Stimulated activated CD8-positive, alpha-beta memory T cell treated with anti-CD3 and anti-CD28 coated beads, Interleukin-15, amount 100 ng/mL, for 4 hours (primary cell): ENCODE measurements around the gene LGMN.
"Not testable (repeated sequence)": the region's sequence is repeated elsewhere in the genome, so short reads cannot be mapped to it uniquely, and the experiment has no call there.

Source experiments
- DNase-seq, 2 donors: peaks; one replicate each; pipeline ENCODE4 v3.0.0-alpha.2; 2020; ENCODE audit warnings: low read depth in 2 of 2

LGMN gene

DNA sequence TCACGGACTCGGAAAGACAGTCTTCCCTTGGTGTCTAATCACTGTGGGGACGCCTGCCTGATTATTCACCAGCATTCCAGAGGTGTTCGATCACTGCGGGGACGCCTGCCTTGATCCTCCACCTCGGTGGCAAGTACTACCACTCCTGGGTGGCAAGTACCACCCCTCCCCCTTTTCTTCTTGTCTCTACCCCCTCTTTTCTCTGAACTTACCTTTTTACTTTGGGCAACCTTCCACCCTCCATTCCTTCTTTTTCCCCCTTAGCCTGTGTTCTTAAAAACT lies 12.0 kb upstream of the LGMN start:
- no peak for DNase-seq

DNA sequence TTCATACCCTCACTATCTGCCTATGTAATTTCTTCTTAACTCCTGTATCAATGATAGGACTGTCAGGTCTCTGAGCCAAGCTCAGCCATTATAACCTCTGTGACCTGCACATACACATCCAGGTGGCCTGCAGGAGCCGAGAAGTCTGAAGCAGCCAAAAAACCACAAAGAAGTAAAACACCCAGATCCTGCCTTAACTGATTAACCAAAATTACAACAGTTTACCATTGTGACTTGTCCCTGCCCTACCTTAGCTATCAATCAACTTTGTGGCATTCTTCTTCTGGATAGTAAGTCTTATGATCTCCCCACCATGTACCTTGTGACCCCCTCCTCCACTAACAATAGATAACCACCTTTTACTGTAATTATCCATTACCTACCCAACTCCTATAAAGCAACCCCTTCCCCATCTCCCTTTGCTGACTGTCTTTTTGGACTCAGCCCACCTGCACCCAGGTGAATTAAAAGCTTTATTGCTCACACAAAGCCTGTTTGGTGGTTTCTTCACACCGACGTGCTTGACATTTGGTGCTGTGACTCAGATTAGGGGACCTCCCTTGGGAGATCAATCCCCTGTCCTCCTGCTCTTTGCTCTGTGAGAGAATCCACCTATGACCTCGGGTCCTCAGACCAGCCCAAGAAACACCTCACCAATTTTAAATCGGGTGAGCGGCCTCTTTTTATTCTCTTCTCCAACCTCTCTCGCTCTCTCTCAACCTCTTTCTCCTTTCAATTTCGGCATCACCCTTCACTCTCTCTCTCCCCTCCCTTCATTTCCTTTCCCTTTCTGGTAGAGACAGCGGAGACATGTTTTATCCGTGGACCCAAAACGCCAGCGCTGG lies 11.5 kb upstream of the LGMN start:
- DNase-seq = no peak

DNA sequence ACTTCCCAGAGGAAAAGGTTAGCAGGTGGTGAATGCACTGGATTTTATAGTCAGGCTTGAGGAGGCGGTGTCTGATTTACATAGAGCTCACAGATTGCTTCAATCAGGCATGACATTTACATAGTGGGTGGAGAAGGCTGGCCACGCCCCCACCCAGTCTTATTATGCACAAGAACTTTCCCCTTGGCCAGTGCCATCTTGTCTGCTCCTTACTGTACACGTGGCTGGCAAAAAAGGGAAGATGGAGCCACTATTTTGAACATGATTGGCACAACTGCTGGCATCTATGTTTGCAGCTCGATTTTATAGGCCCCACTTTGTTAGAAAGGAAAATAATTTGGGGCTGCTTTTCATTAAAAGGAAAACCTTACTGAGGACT lies 10.9 kb upstream of the LGMN start:
- DNase-seq = no peak

DNA sequence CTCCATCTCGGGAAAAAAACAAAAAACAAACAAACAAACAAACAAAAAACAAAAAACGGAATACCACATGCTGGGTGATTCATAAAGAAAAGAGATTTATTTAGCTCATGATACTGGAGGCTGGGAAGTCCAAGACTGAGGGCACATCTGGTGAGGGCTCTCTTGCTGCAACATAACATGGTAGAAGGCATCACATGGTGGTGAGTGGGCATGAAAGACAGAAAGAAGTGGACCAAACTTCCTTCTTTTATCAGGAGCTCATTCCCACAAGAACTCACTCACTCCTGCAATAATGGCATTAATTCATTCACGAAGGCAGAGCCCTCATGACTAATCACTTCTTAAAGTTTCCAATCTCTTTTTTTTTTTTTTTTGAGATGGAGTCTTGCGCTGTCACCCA lies 8.0 kb upstream of the LGMN start:
- DNase-seq = no peak

DNA sequence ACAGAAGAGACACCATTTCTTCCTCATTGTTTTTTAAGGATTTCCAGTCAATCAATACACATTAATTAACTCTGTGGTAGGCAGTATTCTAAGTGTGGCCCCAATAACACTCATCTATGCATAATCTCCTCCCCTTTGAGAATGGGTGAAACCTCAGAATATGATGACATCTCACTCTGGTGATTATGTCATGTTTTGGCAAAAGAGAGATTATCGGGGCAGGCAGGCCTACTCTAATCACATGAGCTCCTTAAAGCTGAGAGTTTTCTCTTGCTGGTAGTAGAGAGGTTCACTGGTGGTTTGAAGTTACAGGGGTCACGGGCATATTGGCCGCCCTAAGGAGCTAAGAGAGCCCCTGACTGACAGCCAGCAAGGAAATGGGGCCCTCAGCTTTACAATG lies 7.1 kb upstream of the LGMN start:
- DNase-seq = no peak

DNA sequence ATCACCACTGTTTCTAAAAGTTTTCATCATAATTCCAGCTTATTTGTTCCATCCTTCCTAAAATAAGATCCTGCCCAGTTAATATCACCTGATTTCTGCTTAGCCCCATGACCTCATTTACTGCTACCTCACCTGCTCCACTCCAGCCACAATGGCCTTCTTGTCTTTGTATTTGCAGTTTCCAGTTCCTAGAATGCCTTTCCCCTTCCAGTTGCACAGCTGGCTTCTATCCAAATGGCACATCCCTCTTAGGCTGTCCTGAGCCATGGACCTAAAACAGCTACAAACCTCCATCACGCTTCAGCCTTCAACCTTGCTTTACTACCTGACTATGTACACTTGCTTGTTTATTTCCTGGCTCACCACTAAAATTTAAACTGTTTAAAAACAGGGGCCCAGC lies 6.5 kb upstream of the LGMN start:
- no peak for DNase-seq

DNA sequence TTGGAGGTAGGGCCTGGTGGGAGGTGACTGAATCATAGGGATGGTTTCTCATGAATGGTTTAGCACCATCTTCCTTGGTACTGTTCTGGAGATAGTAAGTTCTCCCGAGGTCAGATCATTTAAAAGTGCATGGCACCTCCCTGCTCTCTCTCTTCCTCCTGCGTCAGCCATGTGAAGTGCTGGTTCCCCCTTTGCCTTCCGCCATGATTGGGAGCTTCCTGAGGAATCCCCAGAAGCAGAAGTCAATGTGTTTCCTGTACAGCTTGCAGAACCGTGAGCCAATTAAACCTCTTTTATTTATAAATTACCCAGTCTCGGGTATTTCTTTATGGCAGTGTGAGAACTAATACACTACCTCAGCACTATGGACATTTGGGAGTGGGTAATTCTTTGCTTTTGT lies 4.8 kb upstream of the LGMN start:
- DNase-seq = no peak

DNA sequence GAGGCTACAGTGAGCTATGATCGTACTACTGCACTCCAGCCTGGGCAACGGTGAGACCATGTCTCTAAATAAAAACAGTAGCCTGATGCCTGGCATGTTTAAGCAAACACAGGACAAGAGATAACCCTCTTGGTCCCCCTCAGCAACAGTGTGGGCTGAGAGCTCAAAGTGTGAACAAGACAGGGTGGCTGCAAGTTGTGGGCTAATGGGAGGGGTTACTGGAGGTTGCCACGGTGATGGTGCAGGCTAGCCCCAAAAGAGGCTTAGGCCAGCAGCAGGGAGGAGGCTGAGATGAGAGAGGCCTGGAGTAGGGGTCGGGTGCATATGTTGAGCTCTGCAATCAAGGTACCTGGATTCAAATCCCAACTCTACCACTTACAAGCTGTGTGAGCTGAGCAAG lies 3.4 kb upstream of the LGMN start:
- DNase-seq = no peak

DNA sequence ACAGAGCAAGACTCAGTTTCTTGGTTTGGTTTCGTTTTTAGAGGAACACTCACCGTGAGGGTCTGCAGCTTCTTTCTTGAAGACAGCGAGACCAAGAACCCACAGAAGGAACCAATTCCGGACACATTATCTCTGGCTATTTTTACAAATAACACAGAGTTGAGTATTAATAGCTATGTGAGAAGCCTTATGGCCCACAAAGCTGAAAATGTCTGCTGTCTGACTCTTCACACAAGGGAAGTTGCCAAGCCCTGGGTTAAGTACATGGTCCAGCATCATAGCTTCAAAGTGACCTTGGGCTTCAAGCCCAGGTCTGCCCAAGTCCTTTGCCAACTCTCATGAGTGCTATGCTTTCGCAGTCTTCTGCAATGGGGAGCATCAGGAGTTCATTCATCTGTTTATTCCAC lies 2.6 kb upstream of the LGMN start:
- no peak for DNase-seq

DNA sequence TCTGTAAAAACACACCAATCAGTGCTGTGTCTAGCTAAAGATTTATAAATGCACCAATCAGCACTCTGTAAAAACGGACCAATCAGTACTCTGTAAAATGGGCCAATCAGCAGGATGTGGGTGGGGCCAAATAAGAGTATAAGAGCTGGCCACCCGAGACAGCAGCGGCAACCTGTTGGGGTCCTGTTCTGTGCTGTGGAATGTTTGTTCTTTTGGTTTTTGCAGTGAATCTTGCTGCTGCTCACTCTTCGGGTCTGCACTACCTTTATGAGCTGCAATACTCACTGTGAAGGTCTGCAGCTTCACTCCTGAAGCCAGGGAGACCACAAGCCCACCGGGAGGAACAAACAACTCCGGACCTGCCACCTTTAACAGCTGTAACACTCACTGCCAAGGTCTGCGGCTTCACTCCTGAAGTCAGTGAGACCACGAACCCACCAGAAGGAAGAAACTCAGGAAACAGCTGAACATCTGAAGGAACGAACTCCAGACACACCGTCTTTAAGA lies 1.8 kb upstream of the LGMN start:
- DNase-seq = not testable (repeated sequence)

DNA sequence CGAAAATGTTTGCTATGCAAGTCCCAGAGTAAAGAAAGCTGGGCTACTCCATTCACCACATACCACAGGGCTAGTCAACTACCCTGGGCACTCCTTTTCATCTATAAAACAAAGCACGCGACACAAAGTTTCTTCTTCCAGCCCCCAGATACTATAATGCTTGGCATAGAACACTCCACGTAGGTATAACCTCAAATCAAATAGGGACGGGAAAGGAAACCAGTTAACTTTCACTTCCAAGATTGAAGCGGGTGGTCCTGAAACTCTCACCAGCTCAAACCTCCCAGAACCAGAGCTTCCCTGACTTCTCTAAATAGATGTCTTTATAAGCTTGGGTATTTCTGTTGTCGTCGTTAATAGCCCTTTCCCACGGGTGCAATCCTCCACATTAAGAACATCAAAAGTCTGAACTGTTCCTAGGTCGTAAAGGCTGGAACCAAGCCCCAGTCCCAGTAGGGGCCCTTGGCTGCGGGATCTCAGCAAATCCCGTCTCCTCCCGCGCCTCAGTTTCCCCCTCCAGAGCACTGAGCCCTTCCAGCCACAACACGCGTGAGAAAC lies 647 bp downstream of the LGMN start:
- DNase-seq = no peak

DNA sequence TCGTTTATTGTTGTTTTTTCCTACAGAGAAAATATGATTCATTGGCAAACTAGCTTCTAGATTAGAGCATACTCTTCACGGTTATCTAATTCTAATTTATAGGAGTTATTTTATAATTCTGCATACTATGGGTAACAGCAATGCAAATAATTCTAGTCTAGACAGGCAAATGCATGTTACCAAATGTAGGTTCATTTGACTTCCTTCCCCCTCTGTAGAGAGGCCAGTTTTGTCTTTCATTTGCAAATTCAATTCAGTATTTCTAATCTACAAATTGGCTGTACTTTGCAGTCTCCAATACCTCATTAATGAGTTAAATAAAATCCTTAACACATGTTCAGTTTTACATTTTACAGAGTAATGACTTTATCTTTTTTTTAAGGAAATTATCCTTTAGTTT lies 4.2 kb downstream of the LGMN start:
- no peak for DNase-seq

DNA sequence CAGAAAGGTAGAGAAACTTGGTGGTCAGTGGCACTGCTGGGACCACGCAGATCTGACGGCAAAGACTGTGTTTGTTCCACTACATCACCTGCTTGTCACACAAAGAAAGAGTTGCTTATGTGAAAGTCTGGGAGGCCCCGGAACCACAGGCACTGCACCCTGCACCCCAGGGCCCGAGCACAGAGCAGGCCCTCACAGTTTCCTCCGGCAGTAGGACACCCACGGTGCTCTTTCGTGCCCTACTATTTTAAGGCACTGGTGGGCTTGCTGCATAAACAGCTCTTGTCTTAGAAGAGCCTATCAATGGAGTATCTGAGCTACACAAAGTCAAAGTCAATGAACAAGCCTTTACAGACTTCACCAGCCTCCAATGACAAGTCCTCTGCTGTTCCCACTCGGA lies 8.0 kb downstream of the LGMN start:
- DNase-seq = no peak

DNA sequence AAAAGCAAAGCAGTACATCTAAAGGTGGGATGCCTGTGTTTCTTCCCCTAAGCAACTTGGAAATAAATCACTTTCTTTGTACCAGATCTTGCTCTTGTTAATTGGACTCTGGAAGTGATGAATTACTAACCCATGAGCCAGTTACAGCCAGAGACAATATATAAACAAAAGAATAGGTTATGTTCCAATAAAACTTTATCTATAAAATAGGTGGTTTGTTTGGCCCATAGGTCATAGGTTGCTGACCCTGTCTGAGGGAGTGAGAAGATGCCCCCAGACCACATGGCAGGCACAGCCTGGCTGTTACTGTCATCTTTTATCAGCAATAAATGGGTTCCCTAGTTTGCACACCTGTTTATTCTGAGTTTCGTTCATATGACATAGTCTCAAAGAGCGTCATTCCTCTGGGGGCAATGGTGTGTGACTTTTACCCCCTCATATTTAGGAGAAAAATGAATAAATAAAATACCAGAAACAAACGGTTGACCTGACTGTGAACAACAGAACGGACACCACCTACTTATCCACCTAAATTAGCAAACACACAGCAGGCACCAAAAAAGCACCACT lies 10.7 kb downstream of the LGMN start:
- DNase-seq = no peak

DNA sequence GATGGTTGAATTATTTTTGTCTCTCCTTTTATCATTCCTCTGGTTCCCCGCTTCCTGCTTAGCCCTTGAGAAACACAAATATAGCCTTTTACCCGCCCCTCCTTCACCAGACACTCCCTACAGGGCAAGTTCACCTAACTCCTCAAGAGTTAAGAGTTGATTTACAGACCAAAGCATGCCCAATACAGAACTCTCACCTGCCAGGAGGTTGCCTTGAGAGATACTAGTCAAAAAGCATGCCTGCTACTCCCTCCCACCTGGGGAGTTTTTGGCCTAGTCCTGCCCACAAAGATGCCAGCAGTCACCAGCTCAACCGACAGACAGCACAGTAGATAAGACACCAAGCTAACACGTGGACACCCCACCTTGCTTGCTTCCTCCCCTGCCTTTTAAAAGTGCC lies 11.2 kb downstream of the LGMN start:
- no peak for DNase-seq

DNA sequence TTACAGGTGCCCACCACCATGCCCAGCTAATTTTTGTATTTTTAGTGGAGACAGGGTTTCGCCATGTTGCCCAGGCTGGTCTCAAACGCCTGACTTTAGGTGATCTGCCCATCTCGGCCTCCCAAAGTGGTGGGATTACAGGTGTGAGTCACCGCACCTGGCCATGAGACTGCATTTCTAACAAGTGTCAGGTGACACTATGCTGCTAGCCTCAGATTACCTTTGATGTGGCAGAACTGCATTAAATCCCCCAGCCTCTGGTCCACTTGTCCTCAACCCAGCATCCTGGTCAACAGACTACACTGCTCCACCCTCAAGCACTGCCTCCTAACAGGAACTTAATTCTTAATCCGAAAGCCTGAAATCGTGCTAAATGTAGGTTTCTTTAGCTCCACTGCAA lies 13.1 kb downstream of the LGMN start:
- DNase-seq = no peak

DNA sequence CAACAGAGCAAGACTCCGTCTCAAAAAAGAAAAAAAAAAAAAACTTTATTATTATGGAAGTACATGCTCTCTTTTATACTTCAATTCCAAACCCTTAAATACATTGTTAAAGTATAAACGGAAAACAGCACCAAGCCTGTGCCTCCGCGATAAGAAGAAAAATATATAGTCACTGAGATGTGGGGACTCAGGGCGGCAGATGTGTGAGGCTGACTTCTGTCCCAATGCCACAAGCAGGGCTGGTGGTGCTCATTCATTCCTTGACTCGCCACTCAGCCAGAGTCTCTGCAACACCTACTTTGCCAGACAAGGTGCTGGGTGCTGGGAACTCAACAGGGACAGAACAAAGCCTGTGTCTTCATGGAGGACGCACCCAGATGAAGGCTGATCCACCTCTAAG lies 13.8 kb downstream of the LGMN start:
- no peak for DNase-seq

DNA sequence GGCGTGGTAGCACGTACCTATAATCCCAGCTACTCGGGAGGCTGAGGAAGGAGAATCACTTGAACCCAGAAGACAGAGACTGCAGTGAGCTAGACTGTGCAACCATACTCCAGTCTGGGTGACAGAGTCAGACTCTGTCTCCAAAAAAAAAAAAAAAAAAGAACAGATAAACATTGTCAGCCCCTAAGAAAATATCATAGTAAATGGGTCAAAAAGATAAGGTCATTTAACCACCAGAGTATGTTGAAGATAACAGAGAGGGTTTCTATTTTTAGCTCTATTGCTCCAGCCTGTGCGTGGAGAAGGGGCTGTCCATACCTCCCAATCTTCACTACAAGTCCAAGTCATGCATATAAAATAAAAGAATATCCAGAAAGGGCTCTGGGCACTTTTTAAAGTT lies 15.4 kb downstream of the LGMN start:
- DNase-seq = no peak

DNA sequence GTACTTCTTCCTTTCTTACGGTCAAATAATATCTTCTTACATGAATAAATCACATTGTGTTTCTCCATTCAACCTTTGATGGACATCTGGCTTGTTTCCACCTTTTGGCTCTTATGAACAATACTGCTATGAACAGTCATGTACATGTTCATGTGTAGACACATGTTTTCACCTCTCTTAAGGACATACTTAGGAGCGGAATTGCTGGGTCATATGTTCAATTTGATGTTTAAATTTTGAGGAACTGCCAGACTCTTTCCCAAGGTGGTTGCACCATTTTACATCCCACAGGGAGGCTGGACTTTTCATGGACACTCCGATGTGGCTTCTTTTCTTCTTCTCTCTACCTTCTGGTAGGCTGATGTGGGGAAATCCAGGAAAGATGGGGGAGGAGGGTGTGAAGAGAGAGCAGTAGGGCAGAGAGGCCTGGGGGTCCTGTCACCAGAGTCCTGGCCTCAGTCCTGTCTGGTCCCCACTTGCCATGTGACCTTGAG lies 16.8 kb downstream of the LGMN start:
- DNase-seq = no peak

DNA sequence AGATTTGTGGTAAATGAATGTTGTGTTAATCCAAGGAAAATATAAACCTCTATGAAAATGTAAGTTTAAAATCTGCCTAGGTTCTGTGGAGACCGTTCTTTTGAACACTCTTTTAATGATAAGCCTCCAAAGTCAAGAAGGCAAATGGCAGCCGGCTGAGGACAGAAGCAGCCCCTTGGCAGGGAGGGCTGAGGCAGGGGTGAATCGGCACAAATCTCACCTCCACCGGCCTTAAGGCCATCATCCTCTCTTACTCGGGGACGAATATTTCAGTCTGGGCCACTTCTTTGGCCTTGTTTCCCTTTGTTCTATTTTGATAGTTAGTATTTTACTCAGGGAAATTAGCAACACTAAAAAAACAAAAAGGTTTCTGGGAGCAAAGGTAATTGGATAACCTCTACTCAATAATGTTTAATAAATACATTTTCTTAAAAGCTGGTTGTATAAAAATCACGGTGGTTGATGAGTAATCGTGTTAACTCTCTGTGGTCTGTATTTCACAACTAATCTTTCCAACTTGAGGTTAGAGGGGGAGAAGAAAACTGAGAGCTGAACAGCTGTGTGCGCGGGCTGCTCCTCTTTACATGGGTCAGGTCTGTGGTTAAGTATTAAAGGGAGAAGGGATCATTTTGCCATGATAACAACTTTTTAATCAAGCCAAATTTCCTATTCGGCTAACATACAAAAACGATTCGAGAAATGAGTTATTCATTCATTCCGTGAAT lies 18.6 kb downstream of the LGMN start:
- no peak for DNase-seq

DNA sequence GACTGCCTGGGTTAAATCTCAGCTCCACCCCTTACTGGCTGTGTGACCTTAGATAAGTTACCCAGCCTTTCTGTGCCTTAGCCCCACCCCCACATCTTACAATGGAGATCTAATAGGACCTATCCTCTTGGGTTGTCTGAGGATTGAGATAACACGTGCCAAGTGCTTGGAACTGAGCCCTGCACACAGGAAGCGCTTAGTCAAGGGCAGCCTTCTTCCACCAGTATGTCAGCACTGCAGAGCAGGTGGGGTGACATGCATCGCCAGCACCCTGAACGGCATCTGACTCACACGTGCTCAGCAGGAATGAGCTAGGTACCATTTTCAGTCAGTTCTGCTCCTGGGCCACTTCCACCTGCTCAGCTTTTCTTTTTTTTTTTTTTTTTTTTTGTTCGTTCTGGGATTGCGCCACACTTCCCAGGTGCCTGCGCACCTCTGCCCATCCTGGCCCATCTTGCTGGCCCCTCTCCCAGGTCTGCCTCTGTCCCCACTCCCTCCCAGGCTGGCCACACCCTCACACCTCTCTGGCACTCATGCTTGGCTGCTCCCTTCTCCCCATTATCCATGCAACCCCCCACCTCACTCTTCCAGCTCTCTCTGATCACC lies 19.6 kb downstream of the LGMN start:
- DNase-seq = no peak

DNA sequence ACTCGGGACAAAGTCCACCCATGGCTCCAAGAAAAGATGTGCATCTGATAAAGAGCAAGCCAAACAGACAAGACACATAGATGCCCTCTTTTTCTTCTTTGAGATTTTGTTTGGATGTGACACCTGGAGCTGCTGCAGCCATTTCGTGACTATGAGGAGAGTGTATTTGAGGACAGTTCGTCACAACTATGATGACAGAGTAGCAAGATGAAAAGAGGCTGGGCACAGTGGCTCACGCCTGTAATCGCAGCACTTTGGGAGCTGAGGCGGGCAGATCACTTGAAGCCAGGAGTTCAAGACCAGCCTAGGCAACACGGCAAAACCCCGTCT lies 21.5 kb downstream of the LGMN start:
- no peak for DNase-seq
